D721Med (cell line): Measurements from ENCODE around the gene UAP1L1.
"Not testable (repeated sequence)": the region's sequence is repeated elsewhere in the genome, so short reads cannot be mapped to it uniquely, and the experiment has no call there.

ENCODE experiments used
- DNase-seq: peaks from one replicate; pipeline ENCODE4 v3.0.0; 2011; ENCODE audit warnings: low spot score; ENCODE audit not compliant: insufficient read length
- FAIRE-seq: peaks from 2 replicates; lab custom pipeline; 2011; peaks lifted over from hg19 to GRCh38; lab: Jason Lieb, UNC
- CTCF ChIP-seq: IDR thresholded peaks from 2 replicates; pipeline ENCODE4 v1.5.1; 2012; ENCODE audit warnings: mild to moderate bottlenecking, control low read depth; ENCODE audit not compliant: insufficient read depth; ENCODE audit errors: missing control alignments

UAP1L1 gene

DNA sequence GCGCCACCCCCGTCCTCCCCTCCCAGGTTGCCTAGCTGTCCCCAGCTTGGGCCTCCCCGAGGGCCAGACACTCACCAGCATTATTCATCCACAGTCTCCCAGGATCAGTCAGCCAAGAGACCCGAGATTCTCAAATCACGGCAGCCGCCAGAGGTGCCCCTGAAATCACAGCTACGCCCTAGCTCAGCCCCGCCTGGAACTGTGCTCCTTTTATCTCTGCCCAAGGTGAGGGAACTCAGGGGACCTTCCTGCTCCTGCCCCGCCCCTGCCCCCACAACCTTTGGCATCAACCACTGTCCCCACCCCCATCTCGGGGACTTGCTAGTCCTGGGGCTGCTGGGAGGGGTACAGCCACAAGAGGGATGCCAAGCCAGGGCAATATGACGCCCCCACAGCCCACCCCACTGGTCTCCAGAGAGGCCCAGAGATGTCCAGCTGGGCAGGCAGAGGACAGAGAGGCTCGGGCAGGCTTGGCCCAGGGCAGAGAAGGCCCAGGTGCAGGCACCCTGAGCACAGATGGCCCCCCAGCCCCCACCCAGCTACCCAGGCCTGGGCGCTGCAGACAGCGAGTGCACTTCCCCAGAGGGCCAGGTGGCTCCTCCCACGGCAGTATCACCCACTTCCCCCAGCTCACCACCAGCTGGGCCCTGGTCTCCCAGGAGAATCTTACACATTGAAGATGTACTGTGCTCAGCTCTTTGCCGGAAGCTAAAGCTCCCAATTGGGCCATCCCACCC is 45.2 kb upstream of the UAP1L1 start, which contains the start of gene FUT7:
Gene FUT7 (minus strand): TSS at position 185 of the 737 bp plus-strand sequence. CDS start 97 bp downstream, at position 88.
- no peak for FAIRE-seq
- no peak for DNase-seq
- no peak for TF ChIP-seq CTCF

GRCh38 chr9:137032858-137033257 is 44.5 kb upstream of the UAP1L1 start:
- no peak for TF ChIP-seq CTCF
- FAIRE-seq (no peak), DNase-seq (no peak)

- not testable (repeated sequence) for FAIRE-seq, DNase-seq
Observed at GRCh38 chr9:137033481-137033880, 43.8 kb upstream of the UAP1L1 start.

DNA sequence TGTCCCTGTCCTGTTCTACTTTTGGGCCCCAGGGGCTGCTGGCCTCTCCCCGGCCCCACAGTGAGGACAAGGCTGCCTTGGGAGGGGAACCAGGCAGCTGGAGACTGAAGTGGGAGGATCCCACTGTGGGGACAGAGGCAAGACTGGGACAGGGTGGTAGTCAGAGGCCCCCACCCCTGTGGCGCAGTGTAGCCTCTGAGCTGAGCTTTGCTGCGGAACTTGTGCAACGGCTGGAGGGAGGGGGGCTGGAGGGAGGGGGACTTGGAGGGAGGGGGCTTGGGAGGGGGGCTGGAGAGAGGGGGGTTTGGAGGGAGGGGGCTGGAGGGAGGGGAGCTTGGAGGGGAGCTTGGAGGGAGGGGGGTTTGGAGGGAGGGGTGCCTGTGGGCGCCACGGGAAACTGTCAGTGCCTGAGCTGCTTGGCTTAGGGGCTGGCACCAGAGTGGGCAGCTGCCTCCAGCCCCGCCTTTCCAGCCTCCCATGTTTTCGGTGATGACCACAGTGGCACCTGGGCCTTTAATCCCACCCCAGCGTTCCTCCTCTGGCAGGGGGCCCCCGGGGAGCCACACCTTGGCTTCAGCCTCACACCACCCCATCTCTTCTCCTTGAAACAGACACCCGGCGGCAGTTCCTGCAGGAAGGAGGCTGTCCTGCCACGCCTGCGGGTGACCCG is 43.1 kb upstream of the UAP1L1 start:
- no peak for DNase-seq
- TF ChIP-seq CTCF, result no peak
- no peak for FAIRE-seq

DNA sequence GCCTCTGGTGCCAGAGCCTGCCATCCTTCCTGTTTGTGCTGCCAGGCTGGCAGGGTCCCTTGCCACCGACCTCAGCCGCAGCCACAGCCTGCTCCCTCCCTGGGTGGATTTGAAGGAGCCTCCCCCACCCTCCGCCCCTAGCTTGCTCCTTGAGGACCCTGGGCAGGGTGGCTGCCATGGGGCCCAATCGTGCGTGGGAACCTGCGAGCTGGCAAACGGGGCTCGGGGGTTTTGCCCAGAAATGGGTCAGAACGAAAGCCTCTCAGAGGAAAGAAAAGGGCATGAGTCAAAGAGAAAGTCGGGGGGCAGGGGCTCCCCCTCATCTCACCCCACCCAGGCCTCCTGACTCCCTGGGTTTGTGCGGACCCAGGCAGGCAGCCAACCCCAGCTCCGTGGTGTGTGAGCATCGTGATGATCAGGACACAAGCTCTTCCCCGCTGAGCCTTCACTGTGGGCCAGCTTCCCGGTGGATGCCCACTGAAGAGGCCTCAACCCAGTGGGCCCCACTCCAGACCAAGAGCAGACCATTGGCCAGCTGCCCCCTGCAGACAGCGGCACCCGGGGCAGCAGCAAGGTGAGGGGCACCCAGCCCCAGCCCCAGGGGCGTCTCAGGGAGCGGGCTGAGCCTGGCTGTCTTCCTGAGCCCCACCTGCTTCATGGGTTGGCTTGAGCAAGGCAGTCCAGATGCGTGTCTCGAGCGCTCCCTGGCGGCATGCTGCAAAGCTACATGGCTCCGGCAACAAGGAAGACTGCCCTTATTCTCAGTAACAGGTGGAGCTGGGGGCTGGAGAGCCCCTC is 42.4 kb upstream of the UAP1L1 start:
- FAIRE-seq, result no peak
- peak; percentile 96 for TF ChIP-seq CTCF
- peak; percentile 96 for DNase-seq

- FAIRE-seq (no peak), DNase-seq (no peak)
- no peak for TF ChIP-seq CTCF
Observed at GRCh38 chr9:137035507-137035834, 41.8 kb upstream of the UAP1L1 start.

- no peak for DNase-seq
- FAIRE-seq, result no peak
- no peak for TF ChIP-seq CTCF
Observed at GRCh38 chr9:137035937-137036336, 41.4 kb upstream of the UAP1L1 start.
